H1 (cell line): Measurements from ENCODE around the gene PTPRR. TPM values are rescaled to one million over a fixed set of nuclear protein-coding genes. Genes with fewer than 3 reads are reported as not detected.

Experiments used
- CTCF ChIA-PET: fragments of 300-600 bp; sonication (Branson Sonifier 250); formaldehyde crosslinking; loops from one replicate; lab custom pipeline; 2021; ENCODE audit not compliant: partially characterized antibody; lab: Charles Lee
- POLR2A ChIA-PET: fragments of 300-600 bp; sonication (Branson Sonifier 250); formaldehyde crosslinking; loops from one replicate; lab custom pipeline; 2021; ENCODE audit warnings: inconsistent platforms; ENCODE audit not compliant: partially characterized antibody; lab: Charles Lee
- DNase-seq, 2 experiments: peaks; one replicate each; pipeline versions ENCODE4 v3.0.0 to v3.0.0-alpha.2; 2010 to 2022; ENCODE audit warnings: low spot score in 2 of 2, low read depth in 1 of 2, mixed read lengths in 1 of 2
- FAIRE-seq: peaks from 2 replicates; lab custom pipeline; 2011; peaks lifted over from hg19 to GRCh38; lab: Jason Lieb, UNC
- H2AFZ ChIP-seq: 2 replicates; pipeline ENCODE4 v1.8.1; 2012; ENCODE audit warnings: low read length, inconsistent platforms
- H2AK5ac ChIP-seq: 2 replicates; pipeline ENCODE4 v1.6.1; 2013; ENCODE audit warnings: low read depth, low read length
- H2BK120ac ChIP-seq: replicated peaks from 2 replicates; pipeline ENCODE3; 2013; ENCODE audit warnings: low read depth, low read length, inconsistent platforms
- H2BK12ac ChIP-seq: 2 replicates; pipeline ENCODE4 v1.6.1; 2013; ENCODE audit warnings: low read depth, low read length
- H2BK15ac ChIP-seq: 2 replicates; pipeline ENCODE4 v1.6.1; 2013; ENCODE audit warnings: low read length
- H2BK20ac ChIP-seq: 2 replicates; pipeline ENCODE4 v1.6.1; 2013; ENCODE audit warnings: low read length
- H2BK5ac ChIP-seq: 2 replicates; pipeline ENCODE4 v1.6.1; 2013; ENCODE audit warnings: low read depth, low read length
- H3K14ac ChIP-seq: 2 replicates; pipeline ENCODE4 v1.6.1; 2013; ENCODE audit warnings: inconsistent platforms; ENCODE audit not compliant: insufficient read length
- H3K18ac ChIP-seq: 2 replicates; pipeline ENCODE4 v1.6.1; 2013; ENCODE audit warnings: low read length; ENCODE audit errors: extremely low read depth
- H3K23ac ChIP-seq: 2 replicates; pipeline ENCODE4 v1.6.1; 2013; ENCODE audit warnings: inconsistent platforms; ENCODE audit not compliant: insufficient read length
- H3K23me2 ChIP-seq: 2 replicates; pipeline ENCODE4 v1.6.1; 2013; ENCODE audit warnings: low read depth, low read length
- H3K27ac ChIP-seq: 2 replicates; pipeline ENCODE4 v1.6.1; 2011; ENCODE audit warnings: low read depth, low read length, inconsistent platforms
- H3K27me3 ChIP-seq, 4 experiments: replicated peaks in 1 of 4; 1 replicate in 1 of 4; 2 replicates in 3 of 4; pipeline versions ENCODE4 v1.6.1 to v1.8.1; 2011 to 2013; ENCODE audit warnings: low read length in 3 of 4, mild to moderate bottlenecking in 3 of 4, inconsistent platforms in 2 of 4, mixed read lengths in 2 of 4, moderate library complexity in 1 of 4; ENCODE audit not compliant: control insufficient read depth in 3 of 4, insufficient read depth in 3 of 4; ENCODE audit errors: extremely low read depth in 1 of 4
- H3K36me3 ChIP-seq, 4 experiments: 2 replicates each; pipeline versions ENCODE4 v1.6.1 to v1.8.1; 2011 to 2013; ENCODE audit warnings: mild to moderate bottlenecking in 4 of 4, low read length in 3 of 4, moderate library complexity in 2 of 4, control low read depth in 1 of 4, inconsistent platforms in 1 of 4; ENCODE audit not compliant: insufficient read depth in 4 of 4, control insufficient read depth in 2 of 4
- H3K4ac ChIP-seq: replicated peaks from 2 replicates; pipeline ENCODE3; 2013; ENCODE audit warnings: low read length, low read depth, mixed read lengths, inconsistent platforms; ENCODE audit not compliant: insufficient read length
- H3K4me1 ChIP-seq, 4 experiments: replicated peaks in 1 of 4; 1 replicate in 1 of 4; 2 replicates in 3 of 4; pipeline versions ENCODE4 v1.6.1 to v1.8.1; 2011 to 2013; ENCODE audit warnings: low read length in 3 of 4, inconsistent platforms in 2 of 4, mixed read lengths in 1 of 4; ENCODE audit not compliant: insufficient read depth in 4 of 4, control insufficient read depth in 3 of 4
- H3K4me2 ChIP-seq, 2 experiments: 2 replicates each; pipeline versions ENCODE4 v1.6.1 to v1.8.1; 2011 to 2013; ENCODE audit warnings: low read depth in 2 of 2, low read length in 2 of 2, control low read depth in 1 of 2, inconsistent platforms in 1 of 2, mild to moderate bottlenecking in 1 of 2; ENCODE audit not compliant: insufficient read depth in 1 of 2
- H3K4me3 ChIP-seq, 4 experiments: fragments of 200-600, 300-600 bp in 1 of 4; sonication (generic), shearing (Covaris generic), sonication (Bioruptor Twin) in 1 of 4; 2 replicates each; pipeline versions ENCODE4 v1.5.1 to v1.8.1; 2011 to 2016; ENCODE audit warnings: low read length in 4 of 4, low read depth in 3 of 4, control low read depth in 2 of 4, inconsistent platforms in 2 of 4, mild to moderate bottlenecking in 2 of 4, mixed read lengths in 1 of 4, moderate library complexity in 1 of 4; ENCODE audit not compliant: insufficient read depth in 2 of 4; ENCODE audit errors: extremely low read depth in 1 of 4
- H3K56ac ChIP-seq: replicated peaks from 2 replicates; pipeline ENCODE3; 2013; ENCODE audit warnings: low read depth, mild to moderate bottlenecking, mixed read lengths, low read length, inconsistent platforms; ENCODE audit not compliant: insufficient read length
- H3K79me1 ChIP-seq: 2 replicates; pipeline ENCODE4 v1.6.1; 2013; ENCODE audit warnings: low read depth, low read length, control low read depth
- H3K79me2 ChIP-seq, 2 experiments: 2 replicates each; pipeline versions ENCODE4 v1.6.1 to v1.8.1; 2012 to 2013; ENCODE audit warnings: low read length in 2 of 2, mild to moderate bottlenecking in 2 of 2, inconsistent platforms in 1 of 2; ENCODE audit not compliant: insufficient read depth in 2 of 2, control insufficient read depth in 1 of 2
- H3K9ac ChIP-seq, 4 experiments: replicated peaks in 1 of 4; 1 replicate in 1 of 4; 2 replicates in 3 of 4; pipeline versions ENCODE4 v1.6.1 to v1.8.1; 2011 to 2013; ENCODE audit warnings: low read depth in 3 of 4, low read length in 3 of 4, control low read depth in 2 of 4, mild to moderate bottlenecking in 2 of 4, moderate library complexity in 2 of 4, inconsistent platforms in 1 of 4; ENCODE audit errors: extremely low read depth in 1 of 4
- H3K9me3 ChIP-seq, 2 experiments: 2 replicates each; pipeline versions ENCODE4 v1.6.1 to v1.8.1; 2012 to 2013; ENCODE audit warnings: mild to moderate bottlenecking in 2 of 2, moderate library complexity in 2 of 2, control low read depth in 1 of 2, inconsistent platforms in 1 of 2, low read depth in 1 of 2, low read length in 1 of 2, mixed read lengths in 1 of 2; ENCODE audit not compliant: insufficient read depth in 2 of 2
- H4K20me1 ChIP-seq, 2 experiments: replicated peaks in 1 of 2; 2 replicates each; pipeline versions ENCODE3 to v1.8.1; 2011 to 2013; ENCODE audit warnings: inconsistent platforms in 2 of 2, low read length in 2 of 2, mild to moderate bottlenecking in 1 of 2; ENCODE audit not compliant: insufficient read depth in 2 of 2, control insufficient read depth in 1 of 2
- H4K5ac ChIP-seq: 2 replicates; pipeline ENCODE4 v1.6.1; 2013; ENCODE audit warnings: low read length, low read depth, mixed read lengths, inconsistent platforms; ENCODE audit not compliant: insufficient read length
- H4K8ac ChIP-seq: 2 replicates; pipeline ENCODE4 v1.8.0; 2013; ENCODE audit warnings: mild to moderate bottlenecking, moderate library complexity, low read length, inconsistent platforms; ENCODE audit not compliant: insufficient read depth; ENCODE audit errors: extremely low read depth
- H4K91ac ChIP-seq: replicated peaks from 2 replicates; pipeline ENCODE3; 2013; ENCODE audit warnings: low read length, mixed read lengths, inconsistent platforms; ENCODE audit not compliant: insufficient read length
- BACH1 ChIP-seq: IDR thresholded peaks from 2 replicates; pipeline ENCODE4 v1.6.1; 2012; ENCODE audit warnings: low read length, improper control_type of control experiment
- HDAC2 ChIP-seq, 2 experiments: fragments of 300-600 bp in 1 of 2; sonication (generic) in 1 of 2; IDR thresholded peaks; 2 replicates each; pipeline ENCODE4 v1.6.1; 2011 to 2012; ENCODE audit warnings: low read depth in 2 of 2, low read length in 2 of 2, mild to moderate bottlenecking in 2 of 2, moderate library complexity in 2 of 2, borderline replicate concordance in 1 of 2, inconsistent platforms in 1 of 2
- KDM1A ChIP-seq: fragments of 200-600, 300-600 bp; sonication (generic); IDR thresholded peaks from 2 replicates; pipeline ENCODE4 v1.7.1; 2016; ENCODE audit warnings: mild to moderate bottlenecking, low read length, borderline replicate concordance
- KDM4A ChIP-seq: IDR thresholded peaks from one replicate; pipeline ENCODE4 v1.7.1; 2012; ENCODE audit warnings: low read depth, mild to moderate bottlenecking, moderate library complexity, low read length, inconsistent platforms; ENCODE audit not compliant: severe bottlenecking
- NRF1 ChIP-seq: IDR thresholded peaks from 2 replicates; pipeline ENCODE4 v1.6.1; 2011; ENCODE audit warnings: mild to moderate bottlenecking, low read depth, low read length, improper control_type of control experiment
- PHF8 ChIP-seq: fragments of 200-600 bp; sonication (generic); conservative IDR thresholded peaks from 2 replicates; pipeline ENCODE4 v1.7.1; 2012; ENCODE audit warnings: low read depth, mild to moderate bottlenecking, inconsistent platforms, low read length, moderate library complexity
- POLR2A ChIP-seq, 2 experiments: IDR thresholded peaks; 1 replicate in 1 of 2; 2 replicates in 1 of 2; pipeline ENCODE4 v1.6.1; 2011; ENCODE audit warnings: low read depth in 2 of 2, low read length in 2 of 2, mild to moderate bottlenecking in 2 of 2; ENCODE audit errors: control extremely low read depth in 1 of 2
- POLR2AphosphoS5 ChIP-seq: IDR thresholded peaks from 2 replicates; pipeline ENCODE4 v1.6.1; 2011; ENCODE audit warnings: low read depth, low read length
- RXRA ChIP-seq: IDR thresholded peaks from 2 replicates; pipeline ENCODE4 v1.6.1; 2011; ENCODE audit warnings: low read depth, mild to moderate bottlenecking, low read length, moderate library complexity; ENCODE audit not compliant: insufficient read depth
- SIN3A ChIP-seq, 2 experiments: IDR thresholded peaks in 1 of 2; conservative IDR thresholded peaks in 1 of 2; 2 replicates each; pipeline ENCODE4 v1.6.1; 2011 to 2012; ENCODE audit warnings: low read length in 2 of 2, improper control_type of control experiment in 1 of 2, low read depth in 1 of 2, mild to moderate bottlenecking in 1 of 2
- SIX5 ChIP-seq: IDR thresholded peaks from 2 replicates; pipeline ENCODE4 v1.6.1; 2011; ENCODE audit warnings: mild to moderate bottlenecking, low read depth, low read length
- TCF12 ChIP-seq: IDR thresholded peaks from 2 replicates; pipeline ENCODE4 v1.6.1; 2011; ENCODE audit warnings: low read depth, mild to moderate bottlenecking, low read length
- WGBS, 2 experiments: shearing (Covaris generic) in 1 of 2; methylation state at CpG; one replicate each; pipeline versions ENCODE4 v1.1.6 to v1.1.7; 2013 to 2015; ENCODE audit warnings: low lambda C conversion rate in 2 of 2, mixed read lengths in 2 of 2, inconsistent platforms in 1 of 2, low coverage in 1 of 2, missing lambda C conversion rate in 1 of 2; ENCODE audit not compliant: insufficient replicate concordance in 2 of 2, insufficient coverage in 1 of 2, insufficient read length in 1 of 2; ENCODE audit errors: extremely low coverage in 1 of 2, missing lambda C conversion rate in 1 of 2; 5-methylcytosine and 5-hydroxymethylcytosine counted together
- polyA plus RNA-seq, 7 experiments: library from polyadenylated mRNA; depleted of rRNA in 3 of 7; stranded (reverse) in 5 of 7; unstranded in 2 of 7; fragments of >200 nt in 5 of 7; fragments of 200-250 nt in 2 of 7; gene quantifications; 1 replicate in 5 of 7; 2 replicates in 1 of 7; 4 replicates in 1 of 7; pipeline versions ENCODE4 v1.2.1 to v1.2.3, GENCODE V29; 2011 to 2013; ENCODE audit warnings: missing spikeins in 2 of 7, mixed read lengths in 2 of 7
- total RNA-seq: library from RNA; stranded (reverse); fragmentation: NEBNext Ultra II Directional; extraction: Animal tissue kit (Norgen Biotek cat#: 25700); gene quantifications from 2 replicates; pipeline ENCODE4 v1.2.1, GENCODE V29; 2021

The PTPRR gene
- total and polyA plus RNA-seq, 2 of the 8 experiments (the other 6 are each of a cell fraction or from before 2014, with no cell fraction given): 0.07 to 0.35 TPM

DNA sequence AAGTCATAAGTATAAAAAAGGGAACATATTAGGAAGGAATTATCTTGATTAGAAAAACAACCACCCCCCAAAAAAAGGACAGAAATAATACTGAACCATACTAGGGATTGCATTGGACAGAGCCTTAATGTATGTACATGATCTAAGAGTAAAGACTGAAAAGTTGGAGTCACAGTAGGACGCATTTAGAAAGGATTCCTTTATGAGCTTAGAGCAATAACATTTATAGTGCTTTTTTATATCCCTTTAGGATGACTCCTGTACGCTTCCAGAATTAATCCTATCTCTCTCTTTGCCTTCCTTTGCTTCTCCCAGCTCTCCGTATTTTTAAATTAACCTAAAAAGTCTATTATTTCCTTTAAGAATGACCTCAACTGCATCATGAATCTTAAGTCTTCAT is 75.3 kb downstream of the PTPRR start:
- Histone ChIP-seq H3K27ac (no peak overlapping the region), H3K56ac (no peak overlapping the region), H3K36me3 (no peaks in the 10 kb centered on the region), H3K27me3 (no peaks in the 10 kb centered on the region), H4K8ac (no peak overlapping the region), H3K14ac (no peak overlapping the region), H2BK5ac (no peak overlapping the region), H2BK120ac (no peak overlapping the region), H2BK12ac (no peak overlapping the region), H3K9ac (no peak overlapping the region), H2BK15ac (no peak overlapping the region), H3K4me2 (no peak overlapping the region), H3K79me1 (no peaks in the 10 kb centered on the region), H2AK5ac (no peak overlapping the region), H3K23me2 (no peaks in the 10 kb centered on the region), H4K91ac (no peak overlapping the region), H4K5ac (no peak overlapping the region), H3K23ac (no peak overlapping the region), H3K4ac (no peak overlapping the region), H3K4me3 (no peak overlapping the region), H3K9me3 (no peaks in the 10 kb centered on the region), H2BK20ac (no peak overlapping the region), H3K18ac (no peak overlapping the region), H3K79me2 (no peaks in the 10 kb centered on the region), H2AFZ (no peak overlapping the region), H4K20me1 (no peaks in the 10 kb centered on the region), H3K4me1 (no peaks in the 10 kb centered on the region)
- POLR2A ChIA-PET: interaction anchor here (0.6 kb wide), 1 partner anchor 1066 kb away, joined by 4 read pairs; no protein-coding TSS in a partner anchor
- no peak for DNase-seq
- no peak for FAIRE-seq
- 91% methylated on average over 3 of the region's 3 CpGs; no CpG with 5 or more reads in 1 of the 2 experiments for WGBS, 2 experiments
- CTCF ChIA-PET: interaction anchor here (5.9 kb wide), 1 partner anchor 112 kb away, joined by 80 read pairs; no protein-coding TSS in a partner anchor
- TF ChIP-seq SIX5 (no peak), RXRA (no peak), PHF8 (no peak), POLR2AphosphoS5 (no peak), POLR2A (IDR thresholded peaks at IDR 0.05; ENCODE audit: control extremely low read depth in 1 of 2, low read depth in 2 of 2, low read length in 2 of 2) (no peak), SIN3A (conservative IDR thresholded peaks at IDR 0.05 in 1 of 2, IDR thresholded peaks at IDR 0.05 in 1 of 2; ENCODE audit: low read depth in 1 of 2, low read length in 2 of 2) (no peak), TCF12 (no peak), KDM4A (no peak), BACH1 (no peak), HDAC2 (IDR thresholded peaks at IDR 0.05; ENCODE audit: borderline replicate concordance in 1 of 2, low read depth in 2 of 2, low read length in 2 of 2) (no peak), NRF1 (no peak), KDM1A (no peak)
